Stimulated activated CD4-positive, alpha-beta T cell treated with anti-CD3 and anti-CD28 coated beads, TNF-alpha, amount 100 ng/mL, for 24 hours (primary cell): ENCODE data around the gene UTP11.

Source experiments
- DNase-seq, 3 experiments: peaks; one replicate each; pipeline ENCODE4 v3.0.0-alpha.2; 2020; ENCODE audit warnings: low read depth in 3 of 3

Gene UTP11

DNA sequence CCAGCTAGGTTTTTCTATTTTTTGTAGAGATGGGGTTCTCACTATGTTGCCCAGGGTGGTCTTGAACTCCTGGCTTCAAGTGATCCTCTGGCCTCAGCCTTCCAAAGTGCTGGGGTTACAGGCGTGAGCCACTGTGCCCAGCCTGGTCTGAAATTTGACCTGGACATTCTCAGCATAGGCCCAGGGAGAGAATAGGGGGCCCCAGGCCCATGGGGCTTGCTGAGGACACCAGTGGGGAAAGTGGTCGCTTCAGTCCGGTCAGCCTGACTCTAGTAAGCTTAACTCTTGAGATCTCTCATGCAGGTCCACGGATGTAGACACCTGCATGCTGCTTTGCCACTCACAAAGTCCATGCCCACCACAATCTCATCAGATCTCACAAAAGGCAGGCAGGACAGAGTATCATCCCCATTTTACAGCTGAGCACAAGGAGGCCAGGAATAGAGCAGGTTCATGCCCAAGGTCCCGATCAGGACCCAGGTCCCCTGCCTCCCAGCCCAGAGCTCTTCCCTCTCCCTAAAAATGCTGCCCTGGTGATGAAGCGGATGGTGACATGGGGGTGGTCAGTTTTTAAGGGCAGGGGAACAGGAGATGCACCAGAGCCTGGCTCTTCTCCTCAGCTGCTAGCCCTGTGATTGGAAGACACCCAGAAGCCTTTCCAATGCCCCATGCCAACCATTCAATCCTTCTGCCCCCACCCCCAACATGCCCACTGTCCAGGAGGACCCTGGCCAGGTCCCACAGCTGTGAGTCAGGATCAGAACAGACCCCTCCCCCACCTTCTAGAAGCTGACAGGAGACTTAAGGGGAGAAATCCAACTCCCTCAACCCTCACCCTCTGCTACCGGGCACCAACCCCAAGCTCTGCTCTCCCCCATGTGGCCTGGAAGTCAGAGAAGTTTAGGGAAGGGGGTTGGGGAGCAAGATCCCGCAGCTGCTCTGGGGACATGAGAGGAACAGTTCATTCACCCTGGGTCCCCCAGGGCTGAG lies 9.0 kb upstream of the UTP11 start:
- no peak for DNase-seq

DNA sequence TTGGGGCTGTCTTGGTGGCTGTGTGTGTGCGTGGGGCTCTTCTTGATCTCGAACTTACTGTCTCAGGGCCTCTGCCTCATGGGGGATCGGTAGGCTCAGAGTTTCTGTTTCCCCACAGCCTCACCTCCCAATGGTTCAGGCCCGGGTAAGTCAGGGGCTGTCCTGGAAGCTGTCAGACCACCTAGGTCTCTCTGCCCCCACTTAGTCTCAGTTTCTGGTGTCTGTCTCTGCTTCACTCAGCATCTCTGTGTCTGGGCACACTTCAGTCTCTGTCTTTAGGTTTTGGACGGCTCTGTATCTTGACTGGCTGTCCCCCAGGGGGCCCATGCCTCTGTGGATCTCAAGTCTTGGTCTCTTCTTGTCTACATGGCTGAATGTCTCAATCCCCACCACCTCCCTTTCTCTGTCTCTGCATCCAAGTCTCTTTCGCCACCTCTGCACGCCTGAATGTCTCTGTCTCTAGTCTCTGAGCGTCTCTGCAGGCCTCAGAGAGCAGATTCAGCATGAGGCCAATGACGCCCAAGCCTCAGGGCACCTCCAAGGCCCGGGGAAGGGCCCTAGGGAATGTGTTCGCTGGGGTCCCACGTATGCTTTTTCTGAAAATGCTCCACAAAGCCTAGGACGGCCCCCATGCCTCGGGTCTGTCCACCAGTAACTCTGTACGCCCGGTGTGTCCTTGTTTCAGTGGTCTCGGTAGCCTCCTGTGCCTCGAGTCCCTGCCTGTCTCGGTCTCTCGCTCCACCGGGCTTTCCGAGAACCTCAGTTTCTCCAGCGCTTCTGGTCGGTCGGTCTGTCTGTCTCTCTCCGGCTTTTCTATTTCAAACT lies 8.0 kb upstream of the UTP11 start:
- DNase-seq = no peak

DNA sequence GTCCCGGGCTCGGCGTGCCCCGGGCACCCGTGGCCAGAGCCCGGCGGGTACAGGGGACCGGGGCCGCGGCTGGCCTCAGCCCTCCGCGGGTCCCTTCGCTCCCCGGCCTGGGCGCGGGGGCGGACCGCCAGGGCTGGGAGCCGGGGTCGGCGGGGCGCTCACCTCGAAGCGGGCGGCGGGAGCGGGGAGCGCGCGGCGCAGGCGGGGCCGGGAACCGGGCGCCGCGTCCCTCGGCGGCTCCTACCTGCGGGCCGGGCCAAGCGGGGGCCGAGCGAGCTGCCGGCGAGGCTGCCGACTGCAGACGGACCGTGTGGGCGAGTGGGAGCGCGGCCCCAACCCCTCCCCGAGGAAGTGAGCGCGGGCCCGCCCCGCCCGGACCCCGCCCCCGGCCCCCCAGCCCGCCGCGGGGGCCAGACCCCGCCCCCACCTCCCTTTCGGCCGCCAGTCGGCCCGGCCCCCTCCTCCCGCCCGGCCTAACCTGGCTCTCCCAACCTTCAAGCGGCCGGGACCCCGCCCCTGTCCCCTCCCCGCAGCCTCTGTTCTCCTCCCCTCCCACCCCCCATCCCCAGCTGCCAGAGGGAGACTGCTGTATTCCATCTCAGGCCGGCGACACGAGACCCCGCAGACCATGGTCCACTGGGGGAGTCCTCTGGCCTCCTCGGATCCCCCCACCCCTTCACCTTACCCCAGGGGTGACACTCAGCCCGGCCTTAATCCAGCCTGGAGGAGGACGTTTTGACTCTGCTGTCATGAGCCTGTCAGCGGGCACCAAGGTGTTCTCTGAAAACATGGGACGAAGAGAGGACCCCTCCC lies 7.1 kb upstream of the UTP11 start, which contains the start of gene FHL3:
Gene FHL3 (minus strand): TSS at position 320 of the 813 bp plus-strand sequence. CDS start 6,102 bp downstream, outside the sequence.
- peak in 1 of 3 experiments; percentile 63 for DNase-seq

DNA sequence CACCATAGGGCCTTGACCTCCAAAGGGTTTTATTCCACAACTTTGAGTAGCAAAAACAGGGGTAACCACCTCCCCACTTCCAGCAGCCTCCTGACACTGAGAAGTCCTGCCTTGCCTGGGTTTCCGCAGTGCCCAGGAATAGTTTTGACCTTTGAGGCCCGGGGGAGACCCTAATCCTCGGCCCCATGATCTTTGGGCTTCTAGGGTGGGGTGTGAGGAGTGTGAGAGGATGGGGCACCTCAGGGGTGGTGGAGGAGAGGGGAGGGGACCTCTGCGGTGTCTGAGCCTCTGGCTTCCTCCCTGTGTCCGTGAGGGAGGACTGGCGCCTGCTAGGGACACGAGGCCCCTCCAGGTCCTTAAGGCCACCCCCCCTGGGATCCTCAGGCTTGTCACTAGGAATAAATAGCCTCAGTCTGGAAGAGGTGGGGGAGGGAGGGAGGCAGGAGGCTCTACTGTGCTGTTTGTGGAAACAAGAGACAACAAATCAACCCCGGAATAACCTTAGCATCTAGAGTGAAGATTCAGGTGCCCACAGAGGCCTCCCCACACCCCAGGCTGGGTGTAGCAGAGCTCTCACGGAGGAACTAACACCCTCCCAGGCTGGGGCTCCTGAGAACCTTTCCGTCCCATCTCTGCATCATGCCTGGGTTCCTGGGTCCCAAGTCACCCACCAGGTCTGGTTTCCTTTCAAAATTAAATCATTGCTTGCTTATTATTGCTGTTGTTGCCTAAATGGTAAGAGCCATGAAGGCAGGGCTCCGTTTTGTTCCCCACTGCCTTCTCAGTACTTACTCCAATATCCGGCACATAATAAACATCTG lies 6.3 kb upstream of the UTP11 start:
- DNase-seq = no peak

DNA sequence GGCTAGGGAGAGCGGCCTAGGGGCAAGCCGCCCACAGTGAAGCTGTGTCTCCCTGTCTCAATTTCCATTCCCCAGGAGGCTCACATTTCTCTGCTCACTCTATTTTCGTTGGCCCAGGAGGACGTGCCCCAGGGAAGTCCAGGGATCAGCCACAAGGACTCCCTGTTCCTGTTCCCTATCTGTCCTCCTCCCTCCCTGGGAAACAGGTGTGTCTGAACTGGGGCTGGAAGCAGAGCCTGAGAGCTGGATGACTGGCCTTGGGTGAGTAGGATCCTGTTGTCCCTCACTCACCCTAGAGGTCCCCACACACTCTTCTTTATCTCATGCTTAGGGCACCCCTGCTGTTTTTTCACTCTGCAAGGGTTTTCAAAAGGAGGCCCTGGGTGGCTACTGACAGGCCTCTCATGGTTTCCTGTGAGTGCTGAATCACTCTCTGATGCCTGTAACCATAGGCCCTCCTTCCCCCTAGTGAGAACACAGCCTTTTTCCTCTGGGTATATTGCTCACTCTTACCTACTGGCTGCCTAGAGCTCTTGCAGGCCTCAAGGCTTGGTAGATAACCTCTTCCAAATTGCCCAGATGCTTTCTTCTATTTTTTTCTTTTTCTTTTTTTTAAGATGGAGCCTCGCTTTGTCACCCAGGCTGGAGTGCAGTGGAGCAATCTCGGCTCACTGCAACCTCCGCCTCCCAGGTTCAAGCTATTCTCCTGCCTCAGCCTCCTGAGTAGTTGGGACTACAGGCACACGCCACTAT lies 3.3 kb upstream of the UTP11 start:
- DNase-seq = peak in 2 of 3 experiments; percentile 31 to 42

DNA sequence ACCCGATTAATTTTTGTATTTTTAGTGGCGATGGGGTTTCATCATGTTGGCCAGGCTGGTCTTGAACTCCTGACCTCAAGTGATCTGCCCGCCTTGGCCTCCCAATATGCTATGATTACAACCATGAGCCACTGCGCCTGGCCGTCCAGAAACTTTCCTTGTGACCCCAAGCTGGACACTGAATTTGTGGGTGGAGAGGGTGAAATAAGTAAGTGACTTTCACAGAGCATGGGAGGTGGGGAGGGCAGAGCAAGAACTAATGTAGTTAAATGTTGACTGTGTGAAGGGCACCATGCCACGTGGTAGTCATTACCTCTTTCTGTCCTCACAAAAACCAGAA lies 2.7 kb upstream of the UTP11 start:
- no peak for DNase-seq

DNA sequence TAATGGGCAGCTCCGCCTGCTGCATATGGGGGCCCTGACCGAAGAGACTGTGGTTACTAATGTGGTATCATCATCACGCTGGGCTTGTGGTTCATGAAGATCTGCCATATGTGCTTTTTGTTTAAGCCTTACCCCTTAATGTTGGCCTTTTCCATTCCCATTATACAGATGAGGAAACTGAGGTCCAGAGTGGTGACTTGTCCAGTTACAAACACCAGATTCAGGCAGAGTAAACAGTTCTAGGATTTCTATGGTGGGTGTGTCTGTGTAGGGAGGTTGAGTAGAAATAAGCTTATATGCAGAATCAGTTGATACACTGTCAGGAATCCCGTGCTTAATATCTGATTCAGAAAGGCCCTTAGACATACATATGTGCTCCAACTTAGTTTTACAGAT lies 691 bp downstream of the UTP11 start:
- DNase-seq = no peak

DNA sequence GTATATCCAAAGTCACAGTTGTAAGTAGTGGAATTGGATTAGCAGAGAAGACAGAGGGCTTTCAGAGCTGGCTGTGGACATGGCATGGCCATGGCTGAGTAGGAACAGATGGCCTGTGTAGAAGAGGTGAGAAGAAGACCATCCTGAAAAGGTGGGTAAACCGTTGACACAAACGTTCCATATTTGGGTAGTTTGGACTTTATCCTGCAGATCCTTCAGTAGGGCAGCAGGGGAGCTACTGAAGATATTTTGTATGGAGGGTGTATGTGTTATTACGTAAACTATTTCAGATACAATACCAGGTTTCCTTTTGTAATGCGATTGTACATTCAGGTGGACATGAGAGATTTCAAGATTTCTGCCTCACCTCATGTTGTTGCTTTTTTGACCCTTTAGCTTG lies 1.6 kb downstream of the UTP11 start:
- no peak for DNase-seq

DNA sequence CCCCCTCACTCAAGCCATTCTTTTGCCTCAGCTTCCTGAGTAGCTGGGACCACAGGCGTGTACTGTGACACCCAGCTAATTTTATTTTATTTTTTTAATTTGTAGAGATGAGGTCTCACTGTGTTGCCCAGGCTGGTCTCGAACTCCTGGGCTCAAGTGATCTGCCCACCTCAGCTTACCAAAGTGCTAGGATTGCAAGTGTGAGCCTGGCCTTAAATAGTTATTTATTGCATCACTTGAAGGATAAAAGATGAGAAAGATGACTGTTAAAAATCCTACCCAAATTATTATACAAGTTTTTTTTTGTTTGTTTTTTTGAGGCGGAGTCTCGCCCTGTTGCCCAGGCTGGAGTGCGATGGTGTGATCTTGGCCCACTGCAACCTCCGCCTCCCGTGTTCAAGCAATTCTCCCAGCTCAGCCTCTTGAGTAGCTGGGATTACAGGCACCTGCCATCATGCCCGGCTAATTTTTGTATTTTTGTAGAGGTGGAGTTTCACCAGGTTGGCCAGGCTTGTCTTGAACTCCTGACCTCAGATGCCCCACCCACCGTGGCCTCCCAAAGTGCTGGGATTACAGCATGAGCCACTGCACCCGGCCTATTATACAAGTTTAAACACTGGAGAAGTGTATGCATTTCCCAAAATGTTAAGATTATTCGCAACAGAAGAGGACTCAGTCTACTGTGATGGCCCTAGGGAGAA lies 2.3 kb downstream of the UTP11 start:
- DNase-seq = no peak

DNA sequence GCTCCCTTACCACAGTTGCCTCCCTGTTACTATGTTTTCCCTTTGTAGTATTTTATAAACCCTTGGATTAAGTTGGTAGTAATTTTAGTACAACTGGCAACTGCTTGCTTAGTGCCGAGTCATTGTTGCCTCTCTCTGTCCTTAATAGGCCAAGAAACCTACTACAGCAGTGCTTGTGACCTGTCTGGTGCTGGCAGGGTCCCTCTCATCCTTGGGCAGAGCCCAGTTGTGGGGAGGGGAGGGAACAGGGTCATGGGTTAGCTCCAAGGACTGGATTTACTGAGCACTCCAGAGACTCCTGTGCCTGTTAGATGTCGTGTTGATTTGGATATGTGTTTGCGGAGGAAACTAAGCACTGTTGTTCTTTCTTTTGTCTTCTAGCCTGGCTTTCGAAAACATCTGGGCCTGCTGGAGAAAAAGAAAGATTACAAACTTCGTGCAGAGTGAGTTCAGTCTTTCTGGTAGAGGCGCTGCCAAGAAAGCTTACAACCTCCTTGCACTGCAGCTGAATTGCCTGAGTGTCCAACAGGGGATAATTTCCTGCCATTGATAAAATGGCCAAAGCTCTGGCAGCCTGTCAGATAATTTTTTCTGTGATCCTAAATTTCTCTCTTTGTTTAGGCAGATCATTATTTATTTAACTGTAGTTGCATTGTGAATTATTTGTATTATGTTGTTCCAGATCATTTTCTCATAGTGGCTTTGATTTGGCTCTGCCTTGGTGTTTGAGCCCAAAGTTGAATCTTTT lies 3.6 kb downstream of the UTP11 start:
- no peak for DNase-seq

DNA sequence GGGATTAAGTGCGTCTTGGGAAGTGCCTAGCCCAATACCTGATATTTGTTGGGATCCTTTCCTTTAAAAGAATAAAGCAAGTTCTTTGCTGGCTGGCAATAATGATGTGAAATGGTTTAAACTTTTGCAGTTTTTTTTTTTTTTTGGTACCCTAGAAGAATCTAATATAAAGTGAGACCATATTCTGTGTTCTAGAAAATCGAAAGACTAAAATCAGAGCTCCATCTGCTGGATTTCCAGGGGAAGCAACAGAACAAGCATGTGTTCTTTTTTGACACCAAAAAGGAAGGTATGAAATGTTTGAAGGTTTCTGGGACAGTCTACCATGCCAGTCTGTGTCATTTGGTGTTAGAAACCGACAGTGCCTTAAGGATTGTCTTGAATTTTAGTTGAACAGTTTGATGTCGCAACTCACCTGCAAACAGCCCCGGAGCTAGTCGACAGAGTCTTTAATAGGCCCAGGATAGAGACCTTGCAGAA lies 6.4 kb downstream of the UTP11 start:
- DNase-seq = no peak

DNA sequence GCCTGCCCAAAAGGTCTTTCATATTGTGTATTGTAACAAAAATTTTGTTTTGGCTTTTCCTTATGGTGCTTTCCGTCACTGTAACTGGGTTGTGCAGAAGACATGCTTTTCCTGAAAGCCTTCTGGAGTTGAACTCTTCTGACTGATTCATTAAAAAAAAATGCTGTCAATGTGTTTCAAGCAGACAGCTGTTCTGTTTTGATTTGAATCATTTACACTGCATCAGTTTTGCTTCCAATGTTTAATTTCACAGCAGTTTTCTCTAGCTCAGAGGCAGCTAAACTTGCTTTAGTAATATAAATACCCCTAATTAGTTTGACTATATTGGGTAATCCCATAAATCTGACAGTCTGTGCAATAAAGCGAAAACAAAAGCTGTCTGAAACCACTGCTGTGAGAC lies 7.9 kb downstream of the UTP11 start:
- DNase-seq = no peak

DNA sequence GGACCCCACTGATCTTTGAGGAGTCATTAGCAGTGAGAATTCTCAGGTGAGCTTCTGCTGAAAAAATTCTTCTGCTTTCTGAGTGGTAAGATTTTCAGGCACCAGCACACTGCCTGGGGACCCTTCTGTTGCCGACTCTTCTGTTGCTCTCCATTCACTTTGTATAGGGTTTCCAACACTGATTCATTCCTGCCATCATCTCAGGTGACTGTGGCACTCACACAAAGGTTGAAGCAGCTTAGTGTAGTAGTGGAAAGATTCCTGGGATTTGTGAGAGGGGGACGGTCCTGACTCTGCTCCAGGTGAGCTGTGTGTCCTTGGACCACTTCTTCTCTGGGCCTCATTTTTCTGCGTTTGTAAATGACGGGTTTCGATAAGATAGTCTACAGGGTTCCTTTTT lies 9.4 kb downstream of the UTP11 start:
- no peak for DNase-seq

DNA sequence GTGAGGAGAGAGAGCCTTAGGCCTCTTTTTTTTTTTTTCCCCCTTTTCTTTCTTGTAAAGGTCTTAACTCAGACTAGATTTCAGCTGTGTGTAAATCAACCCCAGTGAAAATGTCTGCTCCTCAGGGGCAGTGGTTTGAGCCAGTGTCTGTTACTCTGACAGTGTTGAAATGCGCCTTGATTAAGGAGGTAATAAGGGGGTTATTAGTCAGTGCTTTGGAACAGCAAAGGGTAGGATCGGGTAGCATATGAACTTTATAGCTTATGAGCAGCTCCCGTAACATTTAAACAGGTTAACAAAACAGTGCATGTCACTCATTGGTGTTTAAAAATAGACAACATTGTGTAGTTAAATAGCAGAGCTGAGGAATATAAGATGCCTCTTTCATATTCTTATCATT lies 10.3 kb downstream of the UTP11 start:
- no peak for DNase-seq

DNA sequence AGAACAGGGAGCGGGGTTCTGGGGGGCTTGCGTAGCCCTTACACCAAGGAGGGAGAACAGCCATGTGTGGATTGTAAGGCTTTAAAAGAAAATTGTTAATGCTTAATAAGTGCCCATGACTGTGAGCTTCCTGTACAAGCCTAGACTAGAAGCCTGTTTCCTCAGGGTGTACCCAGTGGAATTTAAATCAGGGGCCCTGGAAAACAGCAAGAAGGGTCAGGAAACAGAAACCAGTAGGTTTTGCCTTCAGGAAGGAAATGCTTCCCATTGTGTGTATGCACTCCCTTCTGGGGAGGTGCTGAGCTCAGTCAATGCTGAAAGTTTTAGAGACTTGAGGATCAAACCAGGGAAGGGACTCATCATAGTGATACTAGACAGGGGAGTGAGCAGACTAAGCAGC lies 12.7 kb downstream of the UTP11 start:
- DNase-seq = no peak

DNA sequence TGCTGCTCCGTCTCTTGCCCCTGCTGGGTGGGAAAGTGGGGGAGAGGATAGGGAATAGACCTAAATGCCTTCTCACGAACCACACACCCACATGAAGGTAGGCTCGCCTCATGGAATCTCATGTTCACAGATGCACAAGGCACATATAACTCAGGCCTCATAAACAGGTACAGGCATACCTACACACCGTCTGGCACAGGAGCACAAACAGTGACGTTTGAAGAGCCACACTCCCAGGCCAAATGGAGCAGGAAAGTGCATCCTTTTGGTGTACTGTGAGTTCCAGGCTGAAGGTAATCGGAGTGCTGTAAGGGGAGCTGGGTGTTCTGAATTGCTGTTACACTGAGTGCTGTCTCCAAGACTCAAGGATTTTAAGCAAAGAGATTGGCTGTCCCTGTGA lies 13.1 kb downstream of the UTP11 start:
- no peak for DNase-seq

DNA sequence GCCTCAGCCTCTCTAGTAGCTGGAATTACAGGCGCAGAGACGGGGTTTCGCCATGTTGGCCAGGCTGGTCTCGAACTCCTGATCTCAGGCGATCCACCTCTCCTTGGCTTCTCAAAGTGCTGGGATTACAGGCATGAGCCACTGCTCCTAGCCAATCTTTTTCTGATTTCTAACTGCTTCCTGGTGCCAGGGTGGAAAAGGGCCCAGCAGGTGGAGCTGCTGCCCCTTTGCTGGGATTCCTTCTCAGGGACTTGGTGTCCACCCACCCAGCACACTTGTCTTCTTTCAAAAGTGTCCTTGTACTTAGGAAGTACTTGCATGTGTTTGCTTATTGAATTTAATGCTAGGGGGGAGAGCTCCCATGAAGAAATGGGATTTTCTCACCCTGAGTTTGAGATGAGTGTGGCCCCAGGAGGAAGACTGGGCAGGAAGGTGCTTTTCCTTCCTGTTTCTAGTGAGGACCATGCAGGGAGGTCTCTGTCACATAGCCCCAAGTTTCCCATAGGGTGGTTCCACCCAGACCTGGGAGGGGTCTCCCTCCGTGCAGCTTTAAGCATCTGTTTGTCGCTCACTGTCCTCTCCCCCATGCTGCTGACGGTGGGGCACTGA lies 14.2 kb downstream of the UTP11 start:
- peak in 1 of 3 experiments; percentile 46 for DNase-seq
